OCI-LY7 (cell line): ENCODE data around the gene DDX20. TPM values are rescaled to one million over a fixed set of nuclear protein-coding genes. Genes with fewer than 3 reads are reported as not detected.

Experiments
- Bru-seq: library from RNA; stranded (reverse); fragments of 400-500 nt; gene quantifications from one replicate; lab custom pipeline; 2021; lab: Mats Ljungman, UMichigan
- BruChase-seq, 2 experiments: library from RNA; stranded (reverse); fragments of 400-500 nt; gene quantifications; one replicate each; lab custom pipeline; 2021; lab: Mats Ljungman, UMichigan
- BruUV-seq: library from RNA; stranded (reverse); fragments of 400-500 nt; replicated peaks from 2 replicates; lab custom pipeline; 2021; lab: Mats Ljungman, UMichigan
- CTCF ChIA-PET: fragments of 300-600 bp; sonication (Branson Sonifier 250); formaldehyde crosslinking; loops from one replicate; lab custom pipeline; 2022; ENCODE audit warnings: antibody characterized with exemption; ENCODE audit not compliant: unreplicated experiment; lab: Charles Lee
- POLR2A ChIA-PET: fragments of 300-600 bp; sonication (Branson Sonifier 250); formaldehyde crosslinking; loops from one replicate; lab custom pipeline; 2022; ENCODE audit warnings: antibody characterized with exemption; lab: Charles Lee
- DNase-seq: peaks from one replicate; pipeline ENCODE4 v3.0.0-alpha.2; 2015; ENCODE audit warnings: low spot score
- H2AFZ ChIP-seq: fragments of 200-600 bp; sonication (generic), shearing (Covaris generic); 2 replicates; pipeline ENCODE4 v1.6.1; 2014; ENCODE audit warnings: mild to moderate bottlenecking, antibody characterized with exemption, low read length, moderate library complexity
- H3K27ac ChIP-seq: fragments of 200-600 bp; sonication (generic); 2 replicates; pipeline ENCODE4 v1.5.1; 2014; ENCODE audit warnings: mixed run types, low read depth, mild to moderate bottlenecking, moderate library complexity, low read length, inconsistent platforms; ENCODE audit not compliant: poor library complexity, severe bottlenecking
- H3K36me3 ChIP-seq: fragments of 200-600 bp; sonication (generic); 2 replicates; pipeline ENCODE4 v1.6.1; 2014; ENCODE audit warnings: mild to moderate bottlenecking, antibody characterized with exemption, low read length, moderate library complexity, mixed read lengths; ENCODE audit not compliant: insufficient read depth
- H3K4me1 ChIP-seq: fragments of 200-600 bp; sonication (generic); 2 replicates; pipeline ENCODE4 v1.5.1; 2014; ENCODE audit warnings: mild to moderate bottlenecking, low read length; ENCODE audit not compliant: insufficient read depth, poor library complexity, severe bottlenecking
- H3K4me2 ChIP-seq: fragments of 200-600 bp; sonication (generic); 2 replicates; pipeline ENCODE4 v1.6.1; 2014; ENCODE audit warnings: mild to moderate bottlenecking, low read length
- H3K4me3 ChIP-seq: fragments of 200-600 bp; sonication (generic); 2 replicates; pipeline ENCODE4 v1.5.1; 2014; ENCODE audit warnings: mild to moderate bottlenecking, low read depth, low read length; ENCODE audit not compliant: poor library complexity, severe bottlenecking
- H3K79me2 ChIP-seq: fragments of 200-600 bp; sonication (generic); 2 replicates; pipeline ENCODE4 v1.6.1; 2016; ENCODE audit warnings: low read depth, mild to moderate bottlenecking, low read length, moderate library complexity, mixed read lengths; ENCODE audit not compliant: insufficient read depth
- H3K9me2 ChIP-seq: fragments of 200-600 bp; sonication (generic); 2 replicates; pipeline ENCODE4 v1.6.1; 2016; ENCODE audit warnings: mild to moderate bottlenecking, low read length, mixed read lengths; ENCODE audit not compliant: insufficient read depth
- H3K9me3 ChIP-seq: fragments of 200-600 bp; sonication (generic); 2 replicates; pipeline ENCODE4 v1.6.1; 2014; ENCODE audit warnings: mild to moderate bottlenecking, mixed run types, low read length, mixed read lengths
- H4K20me1 ChIP-seq: fragments of 200-600 bp; sonication (generic); 2 replicates; pipeline ENCODE4 v1.6.1; 2014; ENCODE audit warnings: mild to moderate bottlenecking, antibody characterized with exemption, low read length, moderate library complexity, mixed read lengths; ENCODE audit not compliant: insufficient read depth
- EZH2phosphoT487 ChIP-seq: fragments of 200-600 bp; sonication (generic); IDR thresholded peaks from 2 replicates; pipeline ENCODE4 v1.6.1; 2018; ENCODE audit warnings: low read depth, borderline replicate concordance, mild to moderate bottlenecking, mixed run types, antibody characterized with exemption, low read length, moderate library complexity, mixed read lengths
- intact Hi-C: fragments of 100-400 bp; cut with micrococcal nuclease; formaldehyde crosslinking; loops from one replicate; pipeline ENCODE4 v1.10.0; 2022; ENCODE audit not compliant: unreplicated experiment
- long read RNA-seq: library from polyadenylated mRNA; stranded (forward); transcript quantifications from one replicate; pipeline ENCODE4 v2.0.0, GENCODE V29; 2022
- total RNA-seq, 2 experiments: library from RNA; depleted of rRNA in 1 of 2; stranded (reverse); fragments of >200 nt in 1 of 2; shearing (Covaris generic) in 1 of 2; gene quantifications; 2 replicates each; pipeline ENCODE4 v1.2.3, GENCODE V29; 2014 to 2022
- TF ChIP-seq, protein P1 (sequence below): fragments of 200-600 bp; sonication (generic); conservative IDR thresholded peaks from 2 replicates; pipeline ENCODE4 v1.5.1; 2014; ENCODE audit warnings: mild to moderate bottlenecking, antibody characterized with exemption, low read length, moderate library complexity, mixed read lengths

DDX20 gene
- total RNA-seq (2014; rRNA removed; shearing (Covaris generic)), result 28.8 and 32.9 TPM in 2 replicates
- 23.0 and 30.0 TPM in 2 replicates for total RNA-seq (2022)
- percentile 90 among the genes with signal in this experiment for Bru-seq, nascent RNA
- percentile 73 among the genes with signal in this experiment for BruChase-seq, experiment 1, labeled RNA remaining after a 6-hour chase
- BruChase-seq, experiment 2, labeled RNA remaining after a 2-hour chase, result percentile 94 among the genes with signal in this experiment
- long read RNA-seq, full-length matches to known transcripts, result 47 of 63 reads
- long read RNA-seq, partial matches to known transcripts, result 3 of 63 reads
- long read RNA-seq, other reads (novel, unspliced or antisense), result 13 of 63 reads

DNA sequence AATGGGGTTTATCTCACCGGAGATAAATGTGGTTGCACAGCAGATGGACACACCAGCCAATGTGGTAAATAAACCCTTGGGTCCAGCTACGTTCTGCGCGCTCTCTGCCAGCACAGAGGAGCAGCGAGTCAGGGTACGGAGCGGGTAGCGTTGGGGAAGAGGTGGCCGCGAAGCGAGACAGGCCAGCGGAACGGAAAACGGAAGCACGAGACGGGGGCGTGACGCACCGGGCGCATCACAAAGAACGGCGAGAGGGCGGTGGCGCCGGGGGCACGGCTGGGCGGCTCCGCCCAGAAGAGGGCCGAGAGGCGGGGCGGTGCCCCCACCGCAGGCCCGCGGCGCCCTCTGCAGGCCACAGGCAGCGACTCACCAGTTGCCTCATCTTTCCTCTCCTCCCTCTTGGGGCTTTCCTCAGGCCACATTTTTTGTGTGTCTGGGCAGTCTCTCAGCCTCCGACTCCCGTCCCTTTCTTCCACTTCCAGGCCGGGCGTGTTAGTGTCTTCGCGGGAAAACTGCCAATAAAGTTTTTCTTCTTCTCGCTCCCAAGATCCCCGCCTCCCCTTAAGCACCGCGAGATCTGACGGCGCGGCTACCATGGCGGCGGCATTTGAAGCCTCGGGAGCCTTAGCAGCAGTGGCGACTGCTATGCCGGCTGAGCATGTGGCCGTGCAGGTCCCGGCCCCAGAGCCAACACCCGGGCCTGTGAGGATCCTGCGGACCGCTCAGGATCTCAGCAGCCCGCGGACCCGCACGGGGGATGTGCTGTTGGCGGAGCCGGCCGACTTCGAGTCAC, at the start of gene DDX20:
Gene DDX20 (plus strand): TSS at position 571 of the 793 bp plus-strand sequence. CDS start 24 bp downstream, at position 595.
- no TSS peak for BruUV-seq
- intact Hi-C loops, result loop anchor here (1.0 to 10.0 kb wide), 9 partner anchors 16 to 1121 kb away; partner anchors contain the start of gene INKA2
- Histone ChIP-seq H3K4me2 (peak within 1 kb of the TSS; percentile 85), H3K4me1 (peaks cover 59% of the 10 kb centered on the region), H3K9me2 (no peaks in the 10 kb centered on the region), H4K20me1 (peaks cover 6% of the 10 kb centered on the region; the same call in 1 of the 2 replicates), H2AFZ (peak within 1 kb of the TSS; percentile 59), H3K36me3 (peaks cover 35% of the 10 kb centered on the region), H3K9me3 (no peaks in the 10 kb centered on the region), H3K4me3 (peak within 1 kb of the TSS; percentile 83), H3K27ac (peak within 1 kb of the TSS; percentile 81), H3K79me2 (peaks cover 58% of the 10 kb centered on the region)
- no peak for TF ChIP-seq EZH2phosphoT487
- TF ChIP-seq, protein P1, sequence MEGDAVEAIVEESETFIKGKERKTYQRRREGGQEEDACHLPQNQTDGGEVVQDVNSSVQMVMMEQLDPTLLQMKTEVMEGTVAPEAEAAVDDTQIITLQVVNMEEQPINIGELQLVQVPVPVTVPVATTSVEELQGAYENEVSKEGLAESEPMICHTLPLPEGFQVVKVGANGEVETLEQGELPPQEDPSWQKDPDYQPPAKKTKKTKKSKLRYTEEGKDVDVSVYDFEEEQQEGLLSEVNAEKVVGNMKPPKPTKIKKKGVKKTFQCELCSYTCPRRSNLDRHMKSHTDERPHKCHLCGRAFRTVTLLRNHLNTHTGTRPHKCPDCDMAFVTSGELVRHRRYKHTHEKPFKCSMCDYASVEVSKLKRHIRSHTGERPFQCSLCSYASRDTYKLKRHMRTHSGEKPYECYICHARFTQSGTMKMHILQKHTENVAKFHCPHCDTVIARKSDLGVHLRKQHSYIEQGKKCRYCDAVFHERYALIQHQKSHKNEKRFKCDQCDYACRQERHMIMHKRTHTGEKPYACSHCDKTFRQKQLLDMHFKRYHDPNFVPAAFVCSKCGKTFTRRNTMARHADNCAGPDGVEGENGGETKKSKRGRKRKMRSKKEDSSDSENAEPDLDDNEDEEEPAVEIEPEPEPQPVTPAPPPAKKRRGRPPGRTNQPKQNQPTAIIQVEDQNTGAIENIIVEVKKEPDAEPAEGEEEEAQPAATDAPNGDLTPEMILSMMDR, result peak; percentile 94
- POLR2A ChIA-PET, result interaction anchor here (0.6 to 4.3 kb wide), 11 partner anchors 12 to 307 kb away, joined by 3 to 18 read pairs (median 4); partner anchors contain the start of genes ADORA3, INKA2 and TMIGD3
- CTCF ChIA-PET, result no interaction called here
- DNase-seq, result peak; percentile 95

GRCh38 chr1:111706921-111707320, 48.8 kb upstream of the DDX20 start:
- Histone ChIP-seq H4K20me1 (no peaks in the 10 kb centered on the region), H3K9me3 (no peaks in the 10 kb centered on the region), H2AFZ (no peak overlapping the region), H3K4me1 (no peaks in the 10 kb centered on the region), H3K79me2 (no peaks in the 10 kb centered on the region), H3K4me3 (no peak overlapping the region), H3K4me2 (no peak overlapping the region), H3K36me3 (peaks cover 95% of the 10 kb centered on the region), H3K9me2 (no peaks in the 10 kb centered on the region), H3K27ac (no peak overlapping the region)
- POLR2A ChIA-PET, result interaction anchor here (0.5 to 1.0 kb wide), 3 partner anchors 96 to 1071 kb away, joined by 3 to 5 read pairs (median 4); no protein-coding TSS in a partner anchor
- no peak for TF ChIP-seq EZH2phosphoT487
- TF ChIP-seq, protein P1, result no peak
- intact Hi-C loops, result no loop called here
- DNase-seq, result no peak
- CTCF ChIA-PET, result no interaction called here
- BruUV-seq, result no TSS peak
